Endothelial cell (in vitro differentiated cells): ENCODE results near the gene SLC8A2. TPM values are rescaled to one million over a fixed set of nuclear protein-coding genes. Genes with fewer than 3 reads are reported as not detected.

Source experiments
- DNase-seq: peaks from one replicate; pipeline ENCODE4 v3.0.0; 2021; ENCODE audit warnings: low spot score
- H3K27ac Mint-ChIP-seq: one replicate; pipeline ENCODE4 v1.8.0; 2021; ENCODE audit warnings: mixed read lengths, inconsistent platforms; ENCODE audit not compliant: unreplicated experiment
- H3K27me3 Mint-ChIP-seq: one replicate; pipeline ENCODE4 v1.8.0; 2021; ENCODE audit warnings: mild to moderate bottlenecking, moderate library complexity, mixed read lengths, inconsistent platforms; ENCODE audit not compliant: unreplicated experiment
- H3K36me3 Mint-ChIP-seq: one replicate; pipeline ENCODE4 v1.8.0; 2021; ENCODE audit warnings: mild to moderate bottlenecking, low read depth, mixed read lengths, inconsistent platforms; ENCODE audit not compliant: unreplicated experiment
- H3K4me1 Mint-ChIP-seq: one replicate; pipeline ENCODE4 v1.8.0; 2021; ENCODE audit warnings: mild to moderate bottlenecking, mixed read lengths, inconsistent platforms; ENCODE audit not compliant: unreplicated experiment
- H3K4me3 Mint-ChIP-seq: one replicate; pipeline ENCODE4 v1.8.0; 2021; ENCODE audit warnings: mild to moderate bottlenecking, mixed read lengths, inconsistent platforms; ENCODE audit not compliant: unreplicated experiment
- H3K9me3 Mint-ChIP-seq: one replicate; pipeline ENCODE4 v1.8.0; 2021; ENCODE audit warnings: mixed read lengths, inconsistent platforms; ENCODE audit not compliant: unreplicated experiment
- total RNA-seq: library from RNA; stranded (reverse); fragmentation: NEBNext Ultra II Directional; extraction: Animal tissue kit (Norgen Biotek cat#: 25700); gene quantifications from one replicate; pipeline ENCODE4 v1.2.1, GENCODE V29; 2021; ENCODE audit not compliant: unreplicated experiment
- TF ChIP-seq, protein P1 (sequence below): fragments of 200-600 bp; sonication (generic); IDR thresholded peaks from one replicate; pipeline ENCODE4 v1.5.0; 2021; ENCODE audit warnings: antibody characterized with exemption; ENCODE audit not compliant: unreplicated experiment

SLC8A2 gene
- total RNA-seq, 1 donor from 2014 or later: 0.80 TPM

GRCh38 chr19:47475465-47475864, 3.8 kb upstream of the SLC8A2 start:
- Mint-ChIP-seq H3K36me3 (peaks cover 4% of the 10 kb centered on the region), H3K4me1 (peaks cover 8% of the 10 kb centered on the region), H3K27me3 (peaks cover 9% of the 10 kb centered on the region), H3K27ac (no peak overlapping the region), H3K4me3 (no peak overlapping the region), H3K9me3 (no peaks in the 10 kb centered on the region)
- TF ChIP-seq, protein P1, sequence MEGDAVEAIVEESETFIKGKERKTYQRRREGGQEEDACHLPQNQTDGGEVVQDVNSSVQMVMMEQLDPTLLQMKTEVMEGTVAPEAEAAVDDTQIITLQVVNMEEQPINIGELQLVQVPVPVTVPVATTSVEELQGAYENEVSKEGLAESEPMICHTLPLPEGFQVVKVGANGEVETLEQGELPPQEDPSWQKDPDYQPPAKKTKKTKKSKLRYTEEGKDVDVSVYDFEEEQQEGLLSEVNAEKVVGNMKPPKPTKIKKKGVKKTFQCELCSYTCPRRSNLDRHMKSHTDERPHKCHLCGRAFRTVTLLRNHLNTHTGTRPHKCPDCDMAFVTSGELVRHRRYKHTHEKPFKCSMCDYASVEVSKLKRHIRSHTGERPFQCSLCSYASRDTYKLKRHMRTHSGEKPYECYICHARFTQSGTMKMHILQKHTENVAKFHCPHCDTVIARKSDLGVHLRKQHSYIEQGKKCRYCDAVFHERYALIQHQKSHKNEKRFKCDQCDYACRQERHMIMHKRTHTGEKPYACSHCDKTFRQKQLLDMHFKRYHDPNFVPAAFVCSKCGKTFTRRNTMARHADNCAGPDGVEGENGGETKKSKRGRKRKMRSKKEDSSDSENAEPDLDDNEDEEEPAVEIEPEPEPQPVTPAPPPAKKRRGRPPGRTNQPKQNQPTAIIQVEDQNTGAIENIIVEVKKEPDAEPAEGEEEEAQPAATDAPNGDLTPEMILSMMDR: no peak
- DNase-seq: no peak

DNA sequence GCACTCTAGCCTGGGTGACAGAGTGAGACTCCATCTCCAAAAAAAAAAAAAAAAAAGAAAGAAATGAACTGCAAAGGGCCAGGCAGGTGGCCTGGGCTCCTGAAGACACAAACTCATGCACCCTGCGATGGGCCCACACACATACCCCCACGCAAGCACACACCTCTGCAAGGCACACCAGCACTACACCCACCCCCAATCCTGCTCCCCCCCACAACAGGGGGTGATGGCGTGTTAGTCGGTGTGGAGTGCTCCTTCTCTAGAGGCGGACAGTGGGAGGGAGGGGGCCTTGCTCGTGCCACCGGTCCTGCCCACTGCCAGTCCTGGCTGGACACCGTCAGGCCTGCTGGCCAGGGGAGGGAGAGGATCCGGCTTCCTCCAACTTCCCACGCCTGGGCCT, 1.6 kb upstream of the SLC8A2 start:
- Mint-ChIP-seq H3K27ac (no peak overlapping the region), H3K36me3 (no peaks in the 10 kb centered on the region), H3K27me3 (peaks cover 7% of the 10 kb centered on the region), H3K4me3 (no peak overlapping the region), H3K9me3 (no peaks in the 10 kb centered on the region), H3K4me1 (peaks cover 10% of the 10 kb centered on the region)
- DNase-seq: no peak
- TF ChIP-seq, protein P1: no peak

DNA sequence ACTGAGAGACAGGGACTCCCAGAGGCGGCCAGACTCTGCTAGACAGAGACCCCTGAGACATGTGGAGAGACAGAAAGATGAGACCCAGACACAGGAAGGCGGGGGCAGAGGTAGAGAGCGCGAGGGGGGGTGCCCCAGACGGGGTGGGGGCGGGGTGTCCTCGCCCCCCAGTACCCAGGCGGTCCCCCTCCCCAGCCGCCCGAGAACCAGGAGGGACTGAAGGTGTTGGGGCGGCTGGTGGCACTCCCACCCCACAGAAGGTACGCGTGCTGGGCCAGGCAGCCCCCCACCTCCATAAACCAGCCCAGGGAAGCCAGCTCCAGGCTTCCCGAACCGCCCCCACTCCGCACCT, 336 bp downstream of the SLC8A2 start:
- no peak for DNase-seq
- H3K9me3 Mint-ChIP-seq: no peaks in the 10 kb centered on the region
- H3K27me3 Mint-ChIP-seq: peaks cover 7% of the 10 kb centered on the region
- peak overlapping the region; percentile 83 for H3K4me3 Mint-ChIP-seq
- H3K27ac Mint-ChIP-seq: no peak overlapping the region
- TF ChIP-seq, protein P1: no peak
- peaks cover 10% of the 10 kb centered on the region for H3K4me1 Mint-ChIP-seq
- H3K36me3 Mint-ChIP-seq: no peaks in the 10 kb centered on the region

GRCh38 chr19:47470447-47471195, 1.1 kb downstream of the SLC8A2 start:
- Mint-ChIP-seq H3K36me3 (no peaks in the 10 kb centered on the region), H3K4me1 (peaks cover 10% of the 10 kb centered on the region), H3K27ac (no peak overlapping the region), H3K4me3 (peak overlapping the region; percentile 83), H3K27me3 (peaks cover 7% of the 10 kb centered on the region), H3K9me3 (no peaks in the 10 kb centered on the region)
- no peak for DNase-seq
- TF ChIP-seq, protein P1: no peak

DNA sequence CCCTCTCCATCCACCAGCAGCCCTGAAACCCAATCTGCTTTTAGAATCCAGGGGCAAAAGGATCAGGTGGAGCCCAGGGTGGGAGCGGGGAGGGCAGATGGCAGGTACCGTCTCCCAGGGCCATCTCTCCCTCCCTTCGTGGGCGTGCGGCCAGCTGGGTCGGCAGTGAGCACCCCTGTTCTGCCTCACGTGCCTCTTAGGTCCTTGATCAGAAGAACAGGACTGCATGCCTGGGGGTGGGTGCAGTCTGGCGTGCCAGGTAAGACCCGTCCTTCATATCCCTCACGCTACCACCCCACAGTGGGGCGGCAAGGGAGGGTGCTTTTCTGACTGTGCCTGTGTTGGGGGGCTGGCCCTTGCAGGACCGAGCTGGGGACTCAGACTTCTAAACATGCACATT, 2.0 kb downstream of the SLC8A2 start:
- DNase-seq: no peak
- Mint-ChIP-seq H3K27ac (no peak overlapping the region), H3K4me3 (no peak overlapping the region), H3K9me3 (no peaks in the 10 kb centered on the region), H3K4me1 (peaks cover 10% of the 10 kb centered on the region), H3K36me3 (no peaks in the 10 kb centered on the region), H3K27me3 (peaks cover 7% of the 10 kb centered on the region)
- TF ChIP-seq, protein P1: no peak
